AG04449 (cell line): ENCODE data around the gene CCDC177.
A peak's percentile ranks its signal among the peaks of the same experiment; 100 is the strongest.

Experiments
- CTCF ChIA-PET: fragments of 350-600 bp; formaldehyde crosslinking; extraction: SDS; loops from one replicate; lab custom pipeline; 2021; ENCODE audit warnings: antibody characterized with exemption; lab: Yijun Ruan, JAX
- POLR2A ChIA-PET: fragments of 400-600, 350-600 bp; formaldehyde crosslinking; extraction: SDS; loops from one replicate; lab custom pipeline; 2020; ENCODE audit warnings: antibody characterized with exemption, inconsistent platforms; lab: Yijun Ruan, JAX
- DNase-seq: peaks from one replicate; pipeline ENCODE4 v3.0.0-alpha.2; 2010; ENCODE audit warnings: low read depth, low spot score
- H3K4me3 ChIP-seq: 2 replicates; pipeline ENCODE4 v1.5.1; 2011; ENCODE audit warnings: low read depth, mild to moderate bottlenecking, control low read depth, low read length
- CTCF ChIP-seq: IDR thresholded peaks from one replicate; pipeline ENCODE4 v1.5.1; 2011; ENCODE audit warnings: mild to moderate bottlenecking, moderate library complexity, low read length, control low read depth, inconsistent platforms; ENCODE audit not compliant: insufficient read depth; ENCODE audit errors: missing control alignments

The CCDC177 gene

GRCh38 chr14:69612783-69613130 is 38.1 kb upstream of the CCDC177 start:
- ChIA-PET CTCF (interaction anchor here (0.9 to 7.8 kb wide), 6 partner anchors 18 to 114 kb away, joined by 3 to 39 read pairs (median 6); no protein-coding TSS in a partner anchor), POLR2A (interaction anchor here (1.2 kb wide), 2 partner anchors 17 to 154 kb away, joined by 5 to 7 read pairs; partner anchors contain the start of gene SRSF5)
- H3K4me3 ChIP-seq: peak overlapping the region; percentile 79
- DNase-seq: no peak
- peak; percentile 12 for TF ChIP-seq CTCF

GRCh38 chr14:69612014-69612782 is 37.5 kb upstream of the CCDC177 start:
- ChIA-PET CTCF (interaction anchor here (0.8 to 7.8 kb wide), 7 partner anchors 8 to 115 kb away, joined by 3 to 39 read pairs (median 5); no protein-coding TSS in a partner anchor), POLR2A (interaction anchor here (1.2 kb wide), 2 partner anchors 18 to 155 kb away, joined by 5 to 7 read pairs; partner anchors contain the start of gene SRSF5)
- no peak for DNase-seq
- no peak for TF ChIP-seq CTCF
- H3K4me3 ChIP-seq: peak overlapping the region; percentile 79

- POLR2A ChIA-PET: interaction anchor here (0.8 to 1.2 kb wide), 2 partner anchors 18 to 155 kb away, joined by 3 to 6 read pairs; partner anchors contain the start of gene SRSF5
- TF ChIP-seq CTCF: no peak
- CTCF ChIA-PET: interaction anchor here (0.8 to 7.8 kb wide), 5 partner anchors 9 to 116 kb away, joined by 3 to 39 read pairs (median 4); no protein-coding TSS in a partner anchor
Measured at GRCh38 chr14:69611172-69612013, 36.7 kb upstream of the CCDC177 start, which contains the start of gene SUSD6. TSS of gene SUSD6 (plus strand) at chr14:69611596. CDS start at chr14:69658593, 46,997 bp downstream.

GRCh38 chr14:69610874-69611171 is 36.2 kb upstream of the CCDC177 start:
- no peak for TF ChIP-seq CTCF
- POLR2A ChIA-PET: interaction anchor here (0.8 to 1.2 kb wide), 2 partner anchors 18 to 156 kb away, joined by 3 to 6 read pairs; partner anchors contain the start of gene SRSF5
- peak overlapping the region; percentile 48 for H3K4me3 ChIP-seq
- DNase-seq: no peak
- CTCF ChIA-PET: interaction anchor here (1.0 to 7.8 kb wide), 3 partner anchors 26 to 116 kb away, joined by 3 to 39 read pairs (median 7); no protein-coding TSS in a partner anchor

More at GRCh38 chr14:69611172-69612013, 36.7 kb upstream of the CCDC177 start, which contains the start of gene SUSD6:
- no peak for DNase-seq
- peak within 1 kb of the TSS; percentile 79 for H3K4me3 ChIP-seq

DNA sequence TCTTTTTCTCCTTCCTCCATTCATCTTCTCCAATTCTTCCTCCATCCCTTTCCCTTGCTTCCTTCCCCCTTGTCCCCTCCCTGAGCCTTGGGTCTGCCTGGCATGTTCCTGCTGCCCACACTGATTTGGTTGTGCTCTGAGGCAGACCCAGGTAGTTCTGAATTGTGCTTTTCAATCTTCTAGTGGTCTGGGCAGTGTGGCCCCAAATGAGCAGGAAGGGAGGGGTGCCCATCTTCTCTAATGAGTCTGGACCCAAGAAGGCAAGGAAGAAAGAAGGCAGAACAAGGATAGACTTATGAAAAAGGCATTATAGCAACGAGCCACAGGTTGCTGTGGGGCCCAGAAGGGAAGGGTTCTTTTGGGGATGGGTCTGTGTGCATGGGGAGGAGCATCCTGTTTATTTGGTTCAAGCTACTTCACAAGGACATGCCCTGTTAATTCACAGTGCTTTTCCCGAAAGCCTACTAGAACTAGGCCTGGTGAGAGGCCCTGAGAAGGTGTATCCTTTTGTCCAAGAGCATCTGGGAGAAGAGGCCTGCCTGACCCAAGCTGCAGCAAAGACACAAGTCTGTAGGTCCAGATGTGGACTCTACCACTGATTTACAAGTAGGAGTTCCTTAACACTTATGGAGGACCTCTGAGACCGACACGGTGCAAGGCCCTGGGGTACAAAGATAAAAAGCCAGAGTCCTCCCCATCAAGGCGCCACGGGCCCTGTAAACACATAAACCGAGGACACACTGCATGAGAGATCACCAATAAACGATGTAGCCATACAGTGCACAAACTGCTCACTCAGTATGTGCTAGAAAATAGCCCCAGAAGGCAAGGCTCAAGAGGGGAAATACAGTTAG is 35.6 kb upstream of the CCDC177 start:
- ChIA-PET POLR2A (interaction anchor here (1.2 kb wide), 1 partner anchor 17 kb away, joined by 3 read pairs; no protein-coding TSS in a partner anchor), CTCF (interaction anchor here (0.8 to 7.8 kb wide), 5 partner anchors 12 to 117 kb away, joined by 3 to 39 read pairs (median 5); no protein-coding TSS in a partner anchor)
- no peak for DNase-seq
- no peak for TF ChIP-seq CTCF
- peak overlapping the region; percentile 48 for H3K4me3 ChIP-seq
